Brain microvascular endothelial cell (primary cell): Measurements from ENCODE around the gene B4GALT1.

Experiments used
- DNase-seq: peaks from one replicate; pipeline ENCODE4 v3.0.0-alpha.2; 2020
- H3K27ac ChIP-seq: fragments of 250-450 bp; sonication (Bioruptor Pico); 2 replicates; pipeline ENCODE4 v1.5.1; 2020; ENCODE audit warnings: mild to moderate bottlenecking, moderate library complexity
- H3K27me3 ChIP-seq: fragments of 250-450 bp; sonication (Bioruptor Pico); replicated peaks from 2 replicates; pipeline ENCODE4 v1.5.1; 2020; ENCODE audit warnings: mild to moderate bottlenecking
- H3K36me3 ChIP-seq: fragments of 250-450 bp; sonication (Bioruptor Pico); replicated peaks from 2 replicates; pipeline ENCODE4 v1.5.1; 2020; ENCODE audit warnings: mild to moderate bottlenecking
- H3K4me3 ChIP-seq: 2 replicates; pipeline ENCODE4 v1.5.1; 2011; ENCODE audit warnings: low read depth, mild to moderate bottlenecking, control low read depth, low read length, moderate library complexity
- in situ Hi-C: cut with HindIII; loops from 2 replicates; pipeline ENCODE4 v1.10.0; 2017; ENCODE audit warnings: low sequenced_read_pairs, low pct_ligation_motif_present
- TF ChIP-seq, protein P1 (sequence below): IDR thresholded peaks from 2 replicates; pipeline ENCODE4 v1.5.1; 2011; ENCODE audit warnings: low read depth, mild to moderate bottlenecking, moderate library complexity, low read length, control low read depth, inconsistent platforms; ENCODE audit errors: missing control alignments

Gene B4GALT1

DNA sequence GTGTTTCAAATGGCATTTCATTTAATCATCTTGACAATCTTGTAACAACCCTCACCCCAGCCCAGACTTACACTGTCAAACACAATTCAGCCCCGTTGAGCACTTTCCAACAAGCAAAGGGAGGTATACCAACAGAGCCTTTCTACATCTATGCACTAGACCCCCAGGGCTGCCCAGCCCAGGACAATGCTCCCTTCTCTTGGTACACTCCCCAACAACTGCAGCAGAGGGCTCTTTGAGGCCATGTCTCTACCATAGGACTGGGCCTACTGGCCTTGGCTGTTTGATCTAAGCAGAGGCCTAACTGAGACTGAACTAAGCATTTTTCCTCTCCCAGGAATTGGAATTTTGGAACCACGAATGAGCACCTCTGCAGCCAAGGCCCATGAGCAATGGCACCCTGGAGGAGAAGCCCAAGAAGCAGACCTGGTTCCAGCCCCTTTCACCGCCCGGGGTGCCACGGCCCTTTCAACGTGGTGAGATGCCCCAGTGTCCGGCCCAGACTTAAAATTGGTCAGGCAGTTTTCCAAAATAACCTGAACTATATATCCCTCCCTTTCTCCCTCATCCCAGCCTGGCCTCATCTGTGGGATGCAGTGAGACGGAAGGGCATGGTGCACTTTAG is 43.6 kb downstream of the B4GALT1 start:
- in situ Hi-C loops: no loop called here
- TF ChIP-seq, protein P1, sequence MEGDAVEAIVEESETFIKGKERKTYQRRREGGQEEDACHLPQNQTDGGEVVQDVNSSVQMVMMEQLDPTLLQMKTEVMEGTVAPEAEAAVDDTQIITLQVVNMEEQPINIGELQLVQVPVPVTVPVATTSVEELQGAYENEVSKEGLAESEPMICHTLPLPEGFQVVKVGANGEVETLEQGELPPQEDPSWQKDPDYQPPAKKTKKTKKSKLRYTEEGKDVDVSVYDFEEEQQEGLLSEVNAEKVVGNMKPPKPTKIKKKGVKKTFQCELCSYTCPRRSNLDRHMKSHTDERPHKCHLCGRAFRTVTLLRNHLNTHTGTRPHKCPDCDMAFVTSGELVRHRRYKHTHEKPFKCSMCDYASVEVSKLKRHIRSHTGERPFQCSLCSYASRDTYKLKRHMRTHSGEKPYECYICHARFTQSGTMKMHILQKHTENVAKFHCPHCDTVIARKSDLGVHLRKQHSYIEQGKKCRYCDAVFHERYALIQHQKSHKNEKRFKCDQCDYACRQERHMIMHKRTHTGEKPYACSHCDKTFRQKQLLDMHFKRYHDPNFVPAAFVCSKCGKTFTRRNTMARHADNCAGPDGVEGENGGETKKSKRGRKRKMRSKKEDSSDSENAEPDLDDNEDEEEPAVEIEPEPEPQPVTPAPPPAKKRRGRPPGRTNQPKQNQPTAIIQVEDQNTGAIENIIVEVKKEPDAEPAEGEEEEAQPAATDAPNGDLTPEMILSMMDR: no peak
- Histone ChIP-seq H3K27me3 (no peaks in the 10 kb centered on the region), H3K36me3 (peaks cover 14% of the 10 kb centered on the region), H3K4me3 (no peak overlapping the region), H3K27ac (no peak overlapping the region)
- no peak for DNase-seq

DNA sequence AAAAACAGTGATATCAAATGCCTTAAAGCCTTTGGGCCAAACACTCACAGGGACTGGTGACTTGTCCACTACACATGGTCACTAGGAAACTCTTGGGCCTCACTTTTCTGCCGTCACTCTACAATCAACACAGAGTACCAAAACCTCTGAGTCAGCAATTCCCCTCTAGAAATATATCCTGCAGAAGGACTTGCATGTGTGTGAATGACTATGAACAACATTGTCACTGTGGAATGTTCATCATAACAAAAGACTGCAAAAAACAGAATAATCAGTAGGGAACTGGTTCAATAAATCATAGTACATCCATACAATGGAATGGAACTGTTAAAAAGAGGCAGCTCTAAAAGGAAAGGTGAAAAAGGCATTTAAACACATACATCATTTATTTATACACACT is 46.5 kb downstream of the B4GALT1 start:
- TF ChIP-seq, protein P1: no peak
- in situ Hi-C loops: no loop called here
- no peak for DNase-seq
- Histone ChIP-seq H3K36me3 (peaks cover 8% of the 10 kb centered on the region), H3K27me3 (no peaks in the 10 kb centered on the region), H3K27ac (no peak overlapping the region), H3K4me3 (no peak overlapping the region)

DNA sequence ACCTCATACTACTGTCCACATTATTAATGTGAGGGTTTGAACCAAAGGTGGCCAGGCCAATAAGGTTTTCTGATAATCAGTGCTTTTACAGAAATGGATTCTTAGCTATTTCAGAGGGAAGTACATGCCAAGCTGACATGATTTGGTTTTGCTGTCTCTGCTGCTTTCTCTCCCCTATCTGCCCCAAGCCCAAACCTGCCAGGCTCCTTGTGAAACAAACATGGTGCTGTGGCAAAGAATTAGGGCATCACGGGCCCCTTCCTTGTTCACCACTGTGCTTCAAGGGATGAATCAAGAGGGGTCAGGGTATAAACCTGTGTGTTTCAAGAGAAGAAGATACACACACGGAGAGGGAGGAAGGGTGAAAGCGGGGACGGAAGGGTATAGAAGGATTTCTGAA is 49.3 kb downstream of the B4GALT1 start:
- H3K36me3 ChIP-seq: peaks cover 20% of the 10 kb centered on the region
- TF ChIP-seq, protein P1: no peak
- H3K27ac ChIP-seq: no peak overlapping the region
- H3K4me3 ChIP-seq: no peak overlapping the region
- no peak for DNase-seq
- no peaks in the 10 kb centered on the region for H3K27me3 ChIP-seq
- in situ Hi-C loops: no loop called here

DNA sequence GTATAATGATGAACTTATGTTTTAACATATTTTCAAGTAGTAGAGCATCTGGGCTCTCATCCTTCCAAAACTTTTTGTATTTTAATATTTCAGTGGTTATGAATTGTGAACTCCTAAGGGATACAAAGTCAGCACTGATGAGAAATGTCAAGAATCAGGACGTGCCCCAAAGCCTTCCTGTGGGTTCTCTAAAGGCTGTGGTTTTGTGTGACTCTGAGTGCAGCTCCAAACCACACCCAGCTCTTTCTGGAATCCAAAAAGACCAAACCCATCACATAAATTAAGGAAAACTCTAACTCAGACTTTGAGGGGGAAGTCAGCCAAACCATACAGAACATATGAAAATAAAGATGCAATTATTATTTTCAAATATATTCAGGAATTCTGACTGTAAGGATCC is 49.8 kb downstream of the B4GALT1 start:
- TF ChIP-seq, protein P1: no peak
- Histone ChIP-seq H3K4me3 (no peak overlapping the region), H3K27ac (no peak overlapping the region), H3K27me3 (no peaks in the 10 kb centered on the region), H3K36me3 (peaks cover 21% of the 10 kb centered on the region)
- DNase-seq: no peak
- in situ Hi-C loops: no loop called here

DNA sequence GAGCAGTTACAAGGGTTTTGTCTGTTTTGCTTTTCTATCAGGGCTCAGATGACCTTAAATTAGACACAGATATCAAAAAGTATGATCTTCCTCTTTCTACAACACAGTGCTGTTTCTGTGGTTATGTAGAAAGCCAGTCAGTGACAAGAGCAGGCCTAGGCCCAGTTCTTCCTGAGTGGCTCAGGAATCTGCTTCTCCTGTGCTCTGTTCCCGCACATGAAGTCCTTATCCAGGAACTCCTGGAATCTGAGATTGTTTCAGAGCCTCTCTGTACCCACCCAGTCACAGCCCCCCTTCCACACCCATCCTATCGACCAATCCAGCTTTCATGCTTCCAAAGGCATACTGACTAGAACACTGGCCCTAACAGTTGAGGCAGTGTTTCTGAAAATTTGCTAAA is 50.3 kb downstream of the B4GALT1 start:
- Histone ChIP-seq H3K36me3 (peaks cover 21% of the 10 kb centered on the region), H3K4me3 (no peak overlapping the region), H3K27ac (no peak overlapping the region), H3K27me3 (no peaks in the 10 kb centered on the region)
- in situ Hi-C loops: no loop called here
- DNase-seq: no peak
- TF ChIP-seq, protein P1: no peak

DNA sequence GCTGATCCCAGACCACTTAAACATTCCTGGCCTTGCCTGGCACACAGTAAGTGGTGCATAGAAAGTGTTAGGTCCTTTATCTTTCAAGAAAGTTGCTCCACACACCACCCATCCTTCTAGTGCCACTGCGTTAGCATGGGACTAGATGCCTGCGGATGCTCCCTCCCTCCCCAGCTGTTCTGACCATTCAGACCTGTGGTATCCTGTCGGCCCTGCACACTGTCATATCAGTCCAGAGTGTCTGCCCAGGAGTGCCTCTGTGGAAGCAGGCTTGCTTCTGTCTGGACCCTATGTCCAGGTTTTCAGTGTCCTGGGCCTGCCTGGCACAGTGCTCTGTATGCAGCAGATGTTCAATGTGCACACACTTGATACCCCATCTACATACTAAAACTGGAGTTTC is 52.4 kb downstream of the B4GALT1 start:
- Histone ChIP-seq H3K27ac (no peak overlapping the region), H3K4me3 (no peak overlapping the region), H3K27me3 (no peaks in the 10 kb centered on the region), H3K36me3 (peaks cover 16% of the 10 kb centered on the region)
- TF ChIP-seq, protein P1: no peak
- in situ Hi-C loops: no loop called here
- DNase-seq: no peak
